ENCODE measurements around the gene DDR2.

Gene DDR2

GRCh38 chr1:162716123-162716522 is 83.9 kb downstream of the DDR2 start:
- Histone ChIP-seq H3K36me3 (no peaks in the 10 kb centered on the region), H3K27me3 (peaks cover 4% of the 10 kb centered on the region), H3K9me3 (no peaks in the 10 kb centered on the region), H3K4me3 (ENCODE audit: low read depth in 1 of 2, low read length in 1 of 2) (no peak overlapping the region), H3K27ac (no peak overlapping the region), H3K4me1 (ENCODE audit: control insufficient read depth in 1 of 2, insufficient read depth in 1 of 2, low read depth in 1 of 2, low read length in 1 of 2) (no peaks in the 10 kb centered on the region)
- TF ChIP-seq CTCF (IDR thresholded peaks at IDR 0.05) = no peak

- TF ChIP-seq CTCF (IDR thresholded peaks at IDR 0.05) = no peak
- no peaks in the 10 kb centered on the region for H3K36me3 ChIP-seq
- no peaks in the 10 kb centered on the region for H3K4me1 ChIP-seq (ENCODE audit: control insufficient read depth in 1 of 2, insufficient read depth in 1 of 2, low read depth in 1 of 2, low read length in 1 of 2)
- no peaks in the 10 kb centered on the region for H3K9me3 ChIP-seq
- H3K4me3 ChIP-seq (ENCODE audit: low read depth in 1 of 2, low read length in 1 of 2) = no peak overlapping the region
- peaks cover 4% of the 10 kb centered on the region for H3K27me3 ChIP-seq
- H3K27ac ChIP-seq = no peak overlapping the region
Measured at GRCh38 chr1:162716552-162716951, 84.3 kb downstream of the DDR2 start.

- Histone ChIP-seq H3K4me1 (ENCODE audit: control insufficient read depth in 1 of 2, insufficient read depth in 1 of 2, low read depth in 1 of 2, low read length in 1 of 2) (no peaks in the 10 kb centered on the region), H3K4me3 (ENCODE audit: low read depth in 1 of 2, low read length in 1 of 2) (no peak overlapping the region), H3K27ac (no peak overlapping the region), H3K27me3 (peaks cover 4% of the 10 kb centered on the region), H3K36me3 (no peaks in the 10 kb centered on the region), H3K9me3 (no peaks in the 10 kb centered on the region)
- TF ChIP-seq CTCF (IDR thresholded peaks at IDR 0.05) = no peak
Measured at GRCh38 chr1:162717548-162718184, 85.4 kb downstream of the DDR2 start.

GRCh38 chr1:162719678-162720077 is 87.4 kb downstream of the DDR2 start:
- H3K4me3 ChIP-seq (ENCODE audit: low read depth in 1 of 2, low read length in 1 of 2) = no peak overlapping the region
- TF ChIP-seq CTCF (IDR thresholded peaks at IDR 0.05) = no peak
- H3K27me3 ChIP-seq = peaks cover 4% of the 10 kb centered on the region
- H3K9me3 ChIP-seq = no peaks in the 10 kb centered on the region
- H3K27ac ChIP-seq = no peak overlapping the region
- no peaks in the 10 kb centered on the region for H3K4me1 ChIP-seq (ENCODE audit: control insufficient read depth in 1 of 2, insufficient read depth in 1 of 2, low read depth in 1 of 2, low read length in 1 of 2)
- H3K36me3 ChIP-seq = no peaks in the 10 kb centered on the region

- H3K4me1 ChIP-seq (ENCODE audit: control insufficient read depth in 1 of 2, insufficient read depth in 1 of 2, low read depth in 1 of 2, low read length in 1 of 2) = no peaks in the 10 kb centered on the region
- no peaks in the 10 kb centered on the region for H3K9me3 ChIP-seq
- no peak overlapping the region for H3K4me3 ChIP-seq (ENCODE audit: low read depth in 1 of 2, low read length in 1 of 2)
Measured at GRCh38 chr1:162720996-162721395, 88.7 kb downstream of the DDR2 start.

More at GRCh38 chr1:162720996-162721395, 88.7 kb downstream of the DDR2 start:
- H3K36me3 ChIP-seq = no peaks in the 10 kb centered on the region
- no peak overlapping the region for H3K27ac ChIP-seq
- peaks cover 4% of the 10 kb centered on the region for H3K27me3 ChIP-seq
- TF ChIP-seq CTCF (IDR thresholded peaks at IDR 0.05) = no peak

All from neutrophil (primary cell).